Fibroblast of lung (primary cell): Measurements from ENCODE around the gene GSG1L. TPM values are rescaled to one million over a fixed set of nuclear protein-coding genes. Genes with fewer than 3 reads are reported as not detected.
"Not testable (repeated sequence)": the region's sequence is repeated elsewhere in the genome, so short reads cannot be mapped to it uniquely, and the experiment has no call there.

Source experiments
- DNase-seq, 2 donors: peaks; one replicate each; pipeline versions ENCODE4 v3.0.0 to v3.0.0-alpha.2; 2010; ENCODE audit warnings: low read depth in 2 of 2
- H2AFZ ChIP-seq: 2 replicates; pipeline ENCODE4 v1.5.1; 2012; ENCODE audit warnings: low read length, control low read depth, inconsistent platforms
- H3K27ac ChIP-seq: 2 replicates; pipeline ENCODE4 v1.5.1; 2011; ENCODE audit warnings: low read length, control low read depth; ENCODE audit not compliant: insufficient read depth
- H3K27me3 ChIP-seq: 2 replicates; pipeline ENCODE4 v1.5.1; 2011; ENCODE audit warnings: mild to moderate bottlenecking, low read length; ENCODE audit not compliant: control insufficient read depth, insufficient read depth
- H3K36me3 ChIP-seq: 2 replicates; pipeline ENCODE4 v1.5.1; 2011; ENCODE audit warnings: low read length; ENCODE audit not compliant: control insufficient read depth, insufficient read depth
- H3K4me1 ChIP-seq: 2 replicates; pipeline ENCODE4 v1.5.1; 2011; ENCODE audit warnings: low read length; ENCODE audit not compliant: control insufficient read depth, insufficient read depth; ENCODE audit errors: extremely low read depth
- H3K4me2 ChIP-seq: 2 replicates; pipeline ENCODE4 v1.5.1; 2011; ENCODE audit warnings: low read length, control low read depth; ENCODE audit not compliant: insufficient read depth; ENCODE audit errors: extremely low read depth
- H3K4me3 ChIP-seq, 4 experiments: fragments of 200-600 bp in 1 of 4; sonication (generic) in 1 of 4; replicated peaks in 1 of 4; 2 replicates each; pipeline ENCODE4 v1.5.1; 2011 to 2016; ENCODE audit warnings: low read length in 4 of 4, low read depth in 3 of 4, mild to moderate bottlenecking in 3 of 4, control low read depth in 2 of 4, inconsistent platforms in 1 of 4, mixed read lengths in 1 of 4; ENCODE audit not compliant: insufficient read depth in 1 of 4; ENCODE audit errors: control extremely low read depth in 1 of 4
- H3K79me2 ChIP-seq: 2 replicates; pipeline ENCODE4 v1.5.1; 2012; ENCODE audit warnings: mild to moderate bottlenecking, low read length, inconsistent platforms; ENCODE audit not compliant: control insufficient read depth, insufficient read depth
- H3K9ac ChIP-seq: 2 replicates; pipeline ENCODE4 v1.5.1; 2011; ENCODE audit warnings: mild to moderate bottlenecking, low read length, control low read depth; ENCODE audit not compliant: insufficient read depth
- H3K9me3 ChIP-seq: 2 replicates; pipeline ENCODE4 v1.5.1; 2012; ENCODE audit warnings: low read depth, low read length; ENCODE audit not compliant: control insufficient read depth, insufficient read depth
- H4K20me1 ChIP-seq: 2 replicates; pipeline ENCODE4 v1.5.1; 2011; ENCODE audit warnings: low read length; ENCODE audit not compliant: control insufficient read depth, insufficient read depth; ENCODE audit errors: extremely low read depth
- CTCF ChIP-seq, 2 donors: IDR thresholded peaks in 1 of 2; conservative IDR thresholded peaks in 1 of 2; 1 replicate in 1 of 2; 2 replicates in 1 of 2; pipeline ENCODE4 v1.5.1; 2011 to 2012; ENCODE audit warnings: low read length in 2 of 2, control low read depth in 1 of 2, inconsistent platforms in 1 of 2, low read depth in 1 of 2, mild to moderate bottlenecking in 1 of 2
- EZH2 ChIP-seq: IDR thresholded peaks from 2 replicates; pipeline ENCODE4 v1.5.1; 2012; ENCODE audit warnings: low read length, control low read depth, mild to moderate bottlenecking; ENCODE audit errors: missing control alignments
- polyA plus RNA-seq, 2 donors: library from polyadenylated mRNA; depleted of rRNA in 1 of 2; stranded (reverse) in 1 of 2; unstranded in 1 of 2; fragments of >200 nt; gene quantifications; 2 replicates each; pipeline ENCODE4 v1.2.1, GENCODE V29; 2011 to 2012; ENCODE audit warnings: missing spikeins in 1 of 2
- total RNA-seq: library from RNA; depleted of rRNA; stranded (reverse); fragments of >200 nt; gene quantifications from 2 replicates; pipeline ENCODE4 v1.2.1, GENCODE V29; 2014

Gene GSG1L
- total and polyA plus RNA-seq, 2 donors (not counting 1 experiment from before 2014, with no cell fraction given): not detected

- Histone ChIP-seq H3K27me3 (no peaks in the 10 kb centered on the region), H3K9ac (no peak overlapping the region), H3K79me2 (no peaks in the 10 kb centered on the region), H3K36me3 (no peaks in the 10 kb centered on the region), H3K4me3 (no peak overlapping the region), H2AFZ (no peak overlapping the region), H3K9me3 (no peaks in the 10 kb centered on the region), H3K4me1 (no peaks in the 10 kb centered on the region), H4K20me1 (no peaks in the 10 kb centered on the region), H3K27ac (no peak overlapping the region), H3K4me2 (no peak overlapping the region)
- no peak for DNase-seq
- TF ChIP-seq CTCF (conservative IDR thresholded peaks at IDR 0.05 in 1 of 2, IDR thresholded peaks at IDR 0.05 in 1 of 2; ENCODE audit: low read depth in 1 of 2, low read length in 2 of 2) (no peak), EZH2 (no peak)
Observed at GRCh38 chr16:27982184-27982583, 81.3 kb downstream of the GSG1L start.

GRCh38 chr16:27980919-27981700 lies 82.4 kb downstream of the GSG1L start:
- Histone ChIP-seq H2AFZ (no peak overlapping the region), H3K4me2 (no peak overlapping the region), H3K4me1 (no peaks in the 10 kb centered on the region), H3K79me2 (no peaks in the 10 kb centered on the region), H3K4me3 (no peak overlapping the region), H4K20me1 (no peaks in the 10 kb centered on the region), H3K36me3 (no peaks in the 10 kb centered on the region), H3K9me3 (no peaks in the 10 kb centered on the region), H3K9ac (no peak overlapping the region), H3K27ac (no peak overlapping the region), H3K27me3 (no peaks in the 10 kb centered on the region)
- DNase-seq: peak in 1 of 2 donors; percentile 6
- TF ChIP-seq CTCF (conservative IDR thresholded peaks at IDR 0.05 in 1 of 2, IDR thresholded peaks at IDR 0.05 in 1 of 2; ENCODE audit: low read depth in 1 of 2, low read length in 2 of 2): no peak
- no peak for TF ChIP-seq EZH2

- no peaks in the 10 kb centered on the region for H3K36me3 ChIP-seq
- no peak overlapping the region for H3K9ac ChIP-seq
- H3K4me2 ChIP-seq: no peak overlapping the region
- H3K79me2 ChIP-seq: no peaks in the 10 kb centered on the region
- H2AFZ ChIP-seq: no peak overlapping the region
- H3K9me3 ChIP-seq: no peaks in the 10 kb centered on the region
- no peaks in the 10 kb centered on the region for H3K27me3 ChIP-seq
- H3K4me1 ChIP-seq: no peaks in the 10 kb centered on the region
- no peaks in the 10 kb centered on the region for H4K20me1 ChIP-seq
- TF ChIP-seq CTCF (conservative IDR thresholded peaks at IDR 0.05 in 1 of 2, IDR thresholded peaks at IDR 0.05 in 1 of 2; ENCODE audit: low read depth in 1 of 2, low read length in 2 of 2) (no peak), EZH2 (no peak)
- DNase-seq: no peak
- no peak overlapping the region for H3K27ac ChIP-seq
- no peak overlapping the region for H3K4me3 ChIP-seq
Observed at GRCh38 chr16:27980076-27980775, 83.3 kb downstream of the GSG1L start.

GRCh38 chr16:27979668-27980067 lies 83.8 kb downstream of the GSG1L start:
- DNase-seq, H3K27me3 ChIP-seq, H3K4me3 ChIP-seq, H3K79me2 ChIP-seq, H3K4me1 ChIP-seq, H3K4me2 ChIP-seq, H4K20me1 ChIP-seq, H3K9ac ChIP-seq, H3K27ac ChIP-seq, H3K36me3 ChIP-seq, H3K9me3 ChIP-seq, H2AFZ ChIP-seq: not testable (repeated sequence)
